ENCODE measurements around the gene PDGFD. TPM values are rescaled to one million over a fixed set of nuclear protein-coding genes. Genes with fewer than 3 reads are reported as not detected.
A peak's percentile ranks its signal among the peaks of the same experiment; 100 is the strongest.

The PDGFD gene
- total RNA-seq, 3 donors from 2014 or later (not counting 1 experiment from before 2014, with no cell fraction given), result 23.2 to 41.2 (median 33.1) TPM

GRCh38 chr11:104028476-104029263 is 135.3 kb downstream of the PDGFD start:
- Mint-ChIP-seq H3K36me3 (no peaks in the 10 kb centered on the region), H3K27ac (no peak overlapping the region), H3K27me3 (ENCODE audit: low read depth in 2 of 2) (no peaks in the 10 kb centered on the region), H3K9me3 (peaks cover 0 to 2% of the 10 kb centered on the region in 2 donors), H3K4me1 (peaks cover 5 to 31% of the 10 kb centered on the region in 2 donors), H3K4me3 (no peak overlapping the region)
- no peaks in the 10 kb centered on the region for H3K36me3 ChIP-seq (ENCODE audit: control insufficient read depth, insufficient read depth, low read length)
- 83% methylated on average over 2 of the region's 3 CpGs for WGBS (ENCODE audit: insufficient coverage)
- H3K4me3 ChIP-seq (ENCODE audit: low read length), result no peak overlapping the region
- H3K27me3 ChIP-seq (ENCODE audit: control insufficient read depth, insufficient read depth, low read length), result no peaks in the 10 kb centered on the region
- no peak overlapping the region for H3K27ac ChIP-seq (ENCODE audit: low read length)
- no peaks in the 10 kb centered on the region for H3K4me1 ChIP-seq (ENCODE audit: control insufficient read depth, insufficient read depth, low read length)
- ATAC-seq (no peak), DNase-seq (no peak)
- no peaks in the 10 kb centered on the region for H3K9me3 ChIP-seq (ENCODE audit: control insufficient read depth, insufficient read depth, low read length)
- no peak for TF ChIP-seq CTCF (IDR thresholded peaks at IDR 0.05)
- intact Hi-C loops (cut with micrococcal nuclease), result no loop called here

- whole genome bisulfite sequencing (ENCODE audit: insufficient coverage), result no CpG with 5 or more reads among the region's 2 CpGs
- Histone ChIP-seq H3K36me3 (ENCODE audit: control insufficient read depth, insufficient read depth, low read length) (no peaks in the 10 kb centered on the region), H3K9me3 (ENCODE audit: control insufficient read depth, insufficient read depth, low read length) (no peaks in the 10 kb centered on the region), H3K4me3 (ENCODE audit: low read length) (no peak overlapping the region), H3K4me1 (ENCODE audit: control insufficient read depth, insufficient read depth, low read length) (no peaks in the 10 kb centered on the region), H3K27ac (ENCODE audit: low read length) (no peak overlapping the region), H3K27me3 (ENCODE audit: control insufficient read depth, insufficient read depth, low read length) (no peaks in the 10 kb centered on the region)
- H3K36me3 Mint-ChIP-seq, result no peaks in the 10 kb centered on the region
- H3K27me3 Mint-ChIP-seq (ENCODE audit: low read depth in 2 of 2), result no peaks in the 10 kb centered on the region
- TF ChIP-seq CTCF (IDR thresholded peaks at IDR 0.05), result no peak
- no peaks in the 10 kb centered on the region for H3K9me3 Mint-ChIP-seq
- intact Hi-C loops (cut with micrococcal nuclease), result no loop called here
- no peak overlapping the region for H3K4me3 Mint-ChIP-seq
- peaks cover 9 to 30% of the 10 kb centered on the region in 2 donors for H3K4me1 Mint-ChIP-seq
- H3K27ac Mint-ChIP-seq, result no peak overlapping the region
- ATAC-seq (no peak), DNase-seq (no peak)
These were observed 139.4 kb downstream of the PDGFD start for GRCh38 chr11:104024572-104024971.

GRCh38 chr11:104015649-104016415 is 148.1 kb downstream of the PDGFD start:
- H3K36me3 Mint-ChIP-seq, result no peaks in the 10 kb centered on the region
- Histone ChIP-seq H3K36me3 (ENCODE audit: control insufficient read depth, insufficient read depth, low read length) (no peaks in the 10 kb centered on the region), H3K4me1 (ENCODE audit: control insufficient read depth, insufficient read depth, low read length) (peaks cover 3% of the 10 kb centered on the region), H3K27ac (ENCODE audit: low read length) (no peak overlapping the region), H3K27me3 (ENCODE audit: control insufficient read depth, insufficient read depth, low read length) (no peaks in the 10 kb centered on the region), H3K9me3 (ENCODE audit: control insufficient read depth, insufficient read depth, low read length) (no peaks in the 10 kb centered on the region), H3K4me3 (ENCODE audit: low read length) (no peak overlapping the region)
- no peak overlapping the region for H3K4me3 Mint-ChIP-seq
- no peaks in the 10 kb centered on the region for H3K9me3 Mint-ChIP-seq
- peaks cover 60% of the 10 kb centered on the region in 2 donors for H3K4me1 Mint-ChIP-seq
- DNase-seq, result no peak
- intact Hi-C loops (cut with micrococcal nuclease), result no loop called here
- ATAC-seq, result peak in 1 of 3 donors; percentile 47
- TF ChIP-seq CTCF (IDR thresholded peaks at IDR 0.05), result no peak
- H3K27ac Mint-ChIP-seq, result peak overlapping the region in 1 of 2 donors; percentile 45
- 70% methylated on average over 3 of the region's 3 CpGs for WGBS (ENCODE audit: insufficient coverage)
- no peaks in the 10 kb centered on the region for H3K27me3 Mint-ChIP-seq (ENCODE audit: low read depth in 2 of 2)

All from natural killer cell (primary cell).